ENCODE measurements around the gene HPN. TPM values are rescaled to one million over a fixed set of nuclear protein-coding genes. Genes with fewer than 3 reads are reported as not detected.

Gene HPN
- total RNA-seq, 4 donors from 2014 or later: 0.26 to 1.7 (median 0.56) TPM; not detected in 1

- 23% methylated on average over 16 of the region's 36 CpGs for WGBS
- Histone ChIP-seq H3K4me1 (peaks cover 38% of the 10 kb centered on the region), H3K36me3 (no peaks in the 10 kb centered on the region), H3K27ac (peak overlapping the region; percentile 33), H3K4me3 (peak overlapping the region; percentile 28), H3K27me3 (peaks cover 5% of the 10 kb centered on the region), H3K9me3 (no peaks in the 10 kb centered on the region)
- peak; percentile 88 to 92 for DNase-seq (ENCODE audit: low spot score in 2 of 2)
- TF ChIP-seq POLR2AphosphoS5 (IDR thresholded peaks at IDR 0.05): no peak
- TF ChIP-seq POLR2A (IDR thresholded peaks at IDR 0.05): peak in 1 of 2 donors; percentile 10
- no peak for TF ChIP-seq CTCF (IDR thresholded peaks at IDR 0.05)
Measured at GRCh38 chr19:35040826-35041547, 534 bp upstream of the HPN start.

- H3K36me3 ChIP-seq: no peaks in the 10 kb centered on the region
- peaks cover 38% of the 10 kb centered on the region for H3K4me1 ChIP-seq
- H3K27me3 ChIP-seq: peaks cover 5% of the 10 kb centered on the region
- no peak for DNase-seq (ENCODE audit: low spot score in 2 of 2)
- no peak overlapping the region for H3K27ac ChIP-seq
- H3K9me3 ChIP-seq: no peaks in the 10 kb centered on the region
- no peak for TF ChIP-seq POLR2A (IDR thresholded peaks at IDR 0.05)
- TF ChIP-seq POLR2AphosphoS5 (IDR thresholded peaks at IDR 0.05): no peak
- TF ChIP-seq CTCF (IDR thresholded peaks at IDR 0.05): no peak
- TF ChIP-seq EP300 (IDR thresholded peaks at IDR 0.05): no peak
- H3K4me3 ChIP-seq: no peak overlapping the region
- 81% methylated on average over 13 of the region's 14 CpGs for WGBS
Measured at GRCh38 chr19:35042056-35042730, 672 bp downstream of the HPN start.

GRCh38 chr19:35042954-35043604, 1.6 kb downstream of the HPN start:
- no peak overlapping the region for H3K4me3 ChIP-seq
- peaks cover 36% of the 10 kb centered on the region for H3K4me1 ChIP-seq
- DNase-seq (ENCODE audit: low spot score in 2 of 2): no peak
- no peak for TF ChIP-seq CTCF (IDR thresholded peaks at IDR 0.05)
- no peak for TF ChIP-seq POLR2AphosphoS5 (IDR thresholded peaks at IDR 0.05)
- no peaks in the 10 kb centered on the region for H3K9me3 ChIP-seq
- no peak overlapping the region for H3K27ac ChIP-seq
- 79% methylated on average over 12 of the region's 14 CpGs for WGBS
- H3K36me3 ChIP-seq: no peaks in the 10 kb centered on the region
- H3K27me3 ChIP-seq: peaks cover 5% of the 10 kb centered on the region

GRCh38 chr19:35043906-35044305, 2.4 kb downstream of the HPN start:
- 77% methylated on average over 11 of the region's 14 CpGs for WGBS
- Histone ChIP-seq H3K27ac (no peak overlapping the region), H3K36me3 (no peaks in the 10 kb centered on the region), H3K9me3 (no peaks in the 10 kb centered on the region), H3K27me3 (peaks cover 5% of the 10 kb centered on the region), H3K4me1 (peaks cover 36% of the 10 kb centered on the region), H3K4me3 (no peak overlapping the region)
- DNase-seq (ENCODE audit: low spot score in 2 of 2): no peak
- TF ChIP-seq POLR2AphosphoS5 (IDR thresholded peaks at IDR 0.05): no peak
- TF ChIP-seq EP300 (IDR thresholded peaks at IDR 0.05): no peak
- TF ChIP-seq POLR2A (IDR thresholded peaks at IDR 0.05): no peak

- TF ChIP-seq POLR2A (IDR thresholded peaks at IDR 0.05) (no peak), CTCF (IDR thresholded peaks at IDR 0.05) (peak; percentile 75 to 92), POLR2AphosphoS5 (IDR thresholded peaks at IDR 0.05) (no peak), EP300 (IDR thresholded peaks at IDR 0.05) (no peak)
- DNase-seq (ENCODE audit: low spot score in 2 of 2): no peak
- no peaks in the 10 kb centered on the region for H3K36me3 ChIP-seq
- H3K4me1 ChIP-seq: peaks cover 36% of the 10 kb centered on the region
- H3K9me3 ChIP-seq: no peaks in the 10 kb centered on the region
- H3K4me3 ChIP-seq: no peak overlapping the region
- peaks cover 5% of the 10 kb centered on the region for H3K27me3 ChIP-seq
- 58% methylated on average over 9 of the region's 9 CpGs for WGBS
- H3K27ac ChIP-seq: no peak overlapping the region
Measured at GRCh38 chr19:35044317-35045117, 3.0 kb downstream of the HPN start.

Measured in suprapubic skin (tissue), 4 donors.